ENCODE results near the gene ELFN2.

ELFN2 gene

DNA sequence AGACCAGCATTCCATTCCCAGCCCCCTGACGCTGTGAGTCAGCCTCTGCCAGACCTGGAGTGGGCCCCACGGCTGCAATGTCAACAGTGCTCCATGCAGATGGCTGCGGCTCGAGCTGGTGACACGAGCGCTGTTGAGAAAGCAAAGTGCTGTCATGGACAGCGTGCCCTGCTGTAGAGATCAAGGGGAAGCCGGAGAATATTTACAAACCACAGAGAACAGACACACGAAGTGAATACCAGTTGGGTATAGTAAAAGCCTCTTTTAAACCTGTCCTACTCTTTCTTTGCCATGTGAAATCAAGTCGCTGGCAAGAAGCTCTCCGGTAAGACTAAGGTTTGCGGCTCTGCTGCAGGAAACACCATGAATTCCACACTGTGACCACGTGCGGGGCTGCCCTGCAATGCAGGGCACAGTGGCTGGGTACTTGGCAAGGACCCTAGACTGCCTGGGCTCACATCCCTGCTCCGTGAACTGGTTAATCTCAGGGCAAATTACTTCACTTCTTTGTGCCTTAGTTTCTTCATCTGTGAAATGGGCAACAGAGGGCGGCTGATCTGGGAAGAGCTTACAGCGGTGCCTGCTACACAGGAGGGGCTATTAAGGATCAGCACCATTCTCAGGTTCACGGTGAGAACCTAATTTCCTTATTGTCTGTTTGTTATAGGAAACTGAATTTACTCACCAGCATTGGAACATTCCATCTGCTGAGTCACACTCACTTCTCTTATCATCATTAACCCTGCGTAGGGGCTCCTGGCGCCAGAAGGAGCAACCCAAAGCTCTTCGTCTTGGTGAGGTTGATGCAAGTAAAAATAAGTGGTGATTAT, 27.8 kb upstream of the ELFN2 start:
- H3K4me3 ChIP-seq (ENCODE audit: low read length): no peak overlapping the region
- DNase-seq (ENCODE audit: low read depth): peak; percentile 82
- TF ChIP-seq, protein P1, sequence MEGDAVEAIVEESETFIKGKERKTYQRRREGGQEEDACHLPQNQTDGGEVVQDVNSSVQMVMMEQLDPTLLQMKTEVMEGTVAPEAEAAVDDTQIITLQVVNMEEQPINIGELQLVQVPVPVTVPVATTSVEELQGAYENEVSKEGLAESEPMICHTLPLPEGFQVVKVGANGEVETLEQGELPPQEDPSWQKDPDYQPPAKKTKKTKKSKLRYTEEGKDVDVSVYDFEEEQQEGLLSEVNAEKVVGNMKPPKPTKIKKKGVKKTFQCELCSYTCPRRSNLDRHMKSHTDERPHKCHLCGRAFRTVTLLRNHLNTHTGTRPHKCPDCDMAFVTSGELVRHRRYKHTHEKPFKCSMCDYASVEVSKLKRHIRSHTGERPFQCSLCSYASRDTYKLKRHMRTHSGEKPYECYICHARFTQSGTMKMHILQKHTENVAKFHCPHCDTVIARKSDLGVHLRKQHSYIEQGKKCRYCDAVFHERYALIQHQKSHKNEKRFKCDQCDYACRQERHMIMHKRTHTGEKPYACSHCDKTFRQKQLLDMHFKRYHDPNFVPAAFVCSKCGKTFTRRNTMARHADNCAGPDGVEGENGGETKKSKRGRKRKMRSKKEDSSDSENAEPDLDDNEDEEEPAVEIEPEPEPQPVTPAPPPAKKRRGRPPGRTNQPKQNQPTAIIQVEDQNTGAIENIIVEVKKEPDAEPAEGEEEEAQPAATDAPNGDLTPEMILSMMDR (conservative IDR thresholded peaks at IDR 0.05; ENCODE audit: low read depth, low read length): no peak

DNA sequence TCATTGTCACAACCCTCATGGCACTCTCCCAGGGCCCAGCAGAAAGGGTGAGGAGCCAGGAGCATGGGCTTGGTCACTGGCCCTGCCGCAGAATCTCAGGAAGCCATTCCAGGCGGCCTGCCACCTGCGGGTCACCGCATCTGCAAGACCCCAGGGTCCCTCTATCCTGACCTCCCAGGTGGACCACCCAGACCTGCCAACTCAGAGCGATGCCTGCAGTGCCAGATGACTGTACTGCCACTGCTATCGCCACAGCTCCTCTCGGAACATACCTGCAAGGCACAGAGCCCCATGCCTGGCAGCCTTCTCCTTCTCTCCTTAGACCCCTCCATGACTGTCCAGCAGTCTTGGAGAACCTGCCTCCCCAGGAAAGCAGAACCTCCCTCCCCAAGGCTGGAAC, 26.4 kb upstream of the ELFN2 start:
- TF ChIP-seq, protein P1 (conservative IDR thresholded peaks at IDR 0.05; ENCODE audit: low read depth, low read length): no peak
- H3K4me3 ChIP-seq (ENCODE audit: low read length): no peak overlapping the region
- no peak for DNase-seq (ENCODE audit: low read depth)

DNA sequence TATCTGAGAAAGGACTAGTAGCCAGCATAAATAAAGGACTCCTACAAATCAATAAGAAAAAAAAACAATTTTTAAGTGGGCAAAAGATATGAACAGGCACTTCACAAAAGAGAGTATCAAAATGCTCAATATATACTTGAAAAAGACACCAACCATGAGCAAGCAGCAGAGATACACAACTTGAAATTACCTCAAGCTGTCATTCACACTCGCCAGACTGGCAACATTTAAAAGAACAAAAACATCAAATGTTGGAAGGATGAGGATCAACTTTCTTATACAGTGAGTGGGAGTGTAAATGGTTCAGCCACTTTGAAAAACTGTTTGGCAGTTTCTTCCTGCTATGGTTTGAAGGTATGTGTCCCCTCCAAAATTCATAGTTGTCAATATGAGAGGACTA, 23.9 kb upstream of the ELFN2 start:
- TF ChIP-seq, protein P1 (conservative IDR thresholded peaks at IDR 0.05; ENCODE audit: low read depth, low read length): no peak
- DNase-seq (ENCODE audit: low read depth): no peak

DNA sequence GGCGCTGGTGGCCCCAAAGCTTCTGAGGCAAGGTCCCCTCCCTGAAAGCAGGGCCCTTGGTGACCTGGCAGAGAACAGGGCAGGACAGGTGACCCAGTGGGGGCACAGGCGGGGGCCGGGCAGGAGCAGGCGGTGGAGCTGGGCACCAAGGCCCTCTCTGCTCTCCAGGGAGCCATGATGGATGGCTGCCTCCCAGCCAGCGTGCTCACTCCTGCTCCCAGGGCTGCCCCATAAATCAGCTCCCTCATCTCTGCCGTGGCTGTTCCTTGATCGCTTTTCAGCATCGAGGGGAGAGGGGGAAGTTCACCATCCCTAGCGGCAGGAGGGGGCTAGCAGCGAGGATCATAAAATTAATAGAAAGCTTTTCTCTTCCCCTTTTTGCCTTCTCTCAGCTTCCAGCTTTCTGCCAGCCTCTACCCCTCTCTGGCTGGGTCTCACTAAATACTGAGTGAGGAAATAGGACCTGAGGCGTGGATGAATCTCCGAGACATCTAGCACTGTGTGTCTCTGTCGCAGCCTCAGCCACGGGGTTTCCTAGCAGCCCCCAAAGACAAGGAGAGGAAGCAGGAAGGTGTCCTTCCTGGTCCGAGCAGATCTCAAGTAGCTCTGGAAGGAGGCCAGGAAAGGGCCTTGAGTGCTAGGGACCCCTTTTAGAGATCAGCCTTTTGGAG, 22.2 kb upstream of the ELFN2 start:
- TF ChIP-seq, protein P1 (conservative IDR thresholded peaks at IDR 0.05; ENCODE audit: low read depth, low read length): no peak
- no peak overlapping the region for H3K4me3 ChIP-seq (ENCODE audit: low read length)
- no peak for DNase-seq (ENCODE audit: low read depth)

More for the DNA sequence above, 23.9 kb upstream of the ELFN2 start:
- no peak overlapping the region for H3K4me3 ChIP-seq (ENCODE audit: low read length)

DNA sequence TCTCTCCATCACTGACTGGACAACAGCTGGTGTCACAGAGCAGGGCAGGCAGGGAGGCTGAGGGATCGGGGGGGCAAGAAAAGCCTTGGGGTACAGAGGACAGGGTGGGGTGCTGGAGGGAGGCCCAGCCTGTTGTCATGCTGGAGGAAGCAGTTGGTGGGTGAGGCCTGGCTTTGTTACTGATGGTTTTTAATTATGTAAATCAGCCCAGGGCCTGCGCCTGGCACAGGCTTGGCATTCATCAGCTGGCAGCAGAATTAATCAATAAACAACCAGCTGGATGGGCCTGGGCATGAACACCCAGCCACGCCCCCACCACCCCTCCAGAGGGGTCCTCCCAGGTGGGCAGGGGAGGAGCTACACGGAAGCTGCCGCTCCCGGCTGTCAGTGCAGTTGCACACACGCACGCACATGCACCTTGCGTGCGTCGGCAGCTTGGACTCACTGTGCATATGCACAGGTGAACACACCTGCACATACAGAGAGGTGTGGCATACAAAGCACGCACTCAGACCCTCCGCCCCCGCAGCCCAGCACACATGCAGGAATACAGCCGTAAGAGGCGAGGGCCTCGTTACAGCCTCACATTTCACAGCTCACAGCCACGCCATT, 21.3 kb upstream of the ELFN2 start:
- TF ChIP-seq, protein P1 (conservative IDR thresholded peaks at IDR 0.05; ENCODE audit: low read depth, low read length): no peak
- no peak for DNase-seq (ENCODE audit: low read depth)
- no peak overlapping the region for H3K4me3 ChIP-seq (ENCODE audit: low read length)

DNA sequence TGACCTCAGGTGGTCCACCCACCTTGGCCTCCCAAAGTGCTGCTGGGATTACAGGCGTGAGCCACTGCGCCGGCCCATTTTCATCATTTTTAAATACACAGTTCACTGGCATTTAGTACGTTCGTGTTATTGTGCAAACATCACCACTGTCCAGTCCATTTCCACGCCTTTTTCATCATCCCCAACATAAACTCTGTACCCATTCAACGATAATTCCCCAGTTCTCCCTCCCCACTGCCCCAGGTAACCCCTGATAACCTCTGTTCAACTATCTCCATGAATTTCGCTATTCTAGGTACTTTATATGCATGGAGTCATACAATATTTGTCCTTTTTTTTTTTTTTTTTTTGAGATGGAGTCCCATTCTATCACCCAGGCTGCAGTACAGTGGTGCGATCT, 18.2 kb upstream of the ELFN2 start:
- no peak for DNase-seq (ENCODE audit: low read depth)
- no peak overlapping the region for H3K4me3 ChIP-seq (ENCODE audit: low read length)
- TF ChIP-seq, protein P1 (conservative IDR thresholded peaks at IDR 0.05; ENCODE audit: low read depth, low read length): no peak

Data from retinal pigment epithelial cell (primary cell).